Stimulated activated CD4-positive, alpha-beta T cell treated with anti-CD3 and anti-CD28 coated beads, Interleukin-2, amount 100 ng/mL, for 24 hours (primary cell): ENCODE results near the gene TAF10.

Experiments used
- DNase-seq, 2 donors: peaks; one replicate each; pipeline ENCODE4 v3.0.0-alpha.2; 2020

The TAF10 gene

DNA sequence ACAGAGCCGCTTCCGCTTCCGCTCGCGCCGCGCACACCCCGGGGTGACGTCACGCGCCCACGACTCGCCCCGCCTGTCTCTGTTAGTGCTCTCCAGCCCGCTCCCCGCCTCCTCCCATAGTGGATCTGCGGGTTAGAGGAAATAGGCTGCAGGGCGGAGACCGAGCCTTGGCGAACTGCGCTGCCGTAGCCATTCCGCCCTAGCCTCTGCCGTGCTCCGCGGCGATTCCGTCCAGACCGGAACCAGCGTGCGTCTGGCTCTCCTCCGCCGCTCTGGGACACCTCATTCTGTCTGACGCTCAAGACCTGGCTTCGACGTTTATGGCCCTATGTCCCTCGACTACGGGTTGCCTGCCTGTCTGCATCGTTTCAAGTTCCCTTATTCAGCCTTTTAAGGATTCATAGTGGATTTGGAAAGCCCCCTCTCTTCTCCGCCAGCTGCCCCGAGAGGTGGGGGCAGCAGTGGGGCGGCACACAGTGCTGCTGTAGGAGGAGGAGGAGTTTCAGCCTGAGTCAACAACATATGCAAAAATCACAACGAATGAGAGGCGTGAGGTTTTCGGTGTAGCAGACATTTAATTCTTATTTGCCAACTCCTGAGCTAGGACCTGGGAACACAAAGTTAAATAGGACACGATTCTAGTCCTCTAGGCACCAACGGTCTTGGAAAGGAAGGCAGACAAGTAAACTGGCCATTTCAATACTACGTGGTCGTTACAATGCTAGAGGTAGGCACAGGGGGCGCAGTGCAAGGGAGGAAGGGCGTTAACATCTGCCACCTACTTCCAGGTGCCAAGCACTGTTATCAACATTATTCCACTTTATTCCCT is at the start of gene TAF10:
Gene TAF10 (minus strand): TSS at position 4 of the 829 bp plus-strand sequence. CDS start 27 bp downstream, outside the sequence.
- peak; percentile 95 to 97 for DNase-seq

DNA sequence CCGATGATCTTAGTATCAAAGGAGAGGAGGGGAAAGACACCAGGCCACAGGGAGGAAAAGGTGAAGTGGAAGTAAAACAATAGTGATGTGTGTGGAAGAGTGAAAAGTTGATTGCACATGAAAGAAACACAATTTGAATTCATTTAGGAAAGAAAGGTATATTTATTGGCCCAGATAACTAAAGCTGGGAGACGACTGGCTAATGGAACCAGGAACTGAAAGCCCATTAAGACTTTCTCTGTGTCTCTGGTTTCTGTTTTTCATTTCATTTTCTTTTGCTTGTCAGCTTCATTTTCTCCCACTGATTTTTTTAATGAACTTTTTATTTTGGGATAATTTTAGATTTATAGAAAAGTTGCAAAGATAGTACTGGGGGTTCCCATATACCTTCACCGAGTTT is 48.7 kb upstream of the TAF10 start:
- DNase-seq, result no peak

DNA sequence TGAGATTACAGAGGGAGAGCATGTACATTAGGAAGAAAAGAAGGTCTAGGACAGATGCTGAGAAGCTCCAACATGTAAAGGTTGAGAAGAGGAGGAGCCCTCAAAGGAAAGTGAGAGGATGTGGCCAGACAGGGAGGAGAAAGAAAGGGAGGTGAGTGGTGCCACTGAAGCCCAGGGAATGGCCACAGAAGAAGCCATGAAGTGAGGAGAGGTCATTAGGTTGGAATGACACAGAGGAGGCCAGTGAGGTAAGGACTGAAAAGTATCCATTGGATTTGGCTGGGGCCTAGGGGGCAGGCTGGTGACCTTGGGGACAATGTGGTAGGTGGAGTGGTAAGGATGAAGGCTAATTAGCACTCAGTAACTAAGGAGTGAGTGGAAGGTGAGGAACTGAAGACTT is 46.6 kb upstream of the TAF10 start:
- DNase-seq, result no peak

DNA sequence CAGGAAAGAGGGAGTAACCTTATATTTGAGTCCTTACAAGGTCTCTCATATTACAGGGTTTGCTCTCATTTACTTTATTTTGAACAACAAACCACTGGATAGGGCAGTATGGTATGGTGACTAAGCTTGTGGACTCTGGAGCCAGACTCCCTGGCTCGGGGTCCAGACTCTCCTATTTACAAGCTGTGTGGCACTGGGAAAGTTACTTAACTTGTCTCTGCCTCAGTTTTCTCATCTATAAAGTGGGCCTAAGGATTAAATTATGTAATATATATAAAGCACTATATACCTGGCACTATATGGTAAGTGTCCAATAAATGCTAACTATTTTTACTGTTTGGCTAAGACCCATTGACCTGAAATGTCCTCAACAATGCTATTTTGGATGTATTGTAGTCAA is 45.3 kb upstream of the TAF10 start:
- no peak for DNase-seq

DNA sequence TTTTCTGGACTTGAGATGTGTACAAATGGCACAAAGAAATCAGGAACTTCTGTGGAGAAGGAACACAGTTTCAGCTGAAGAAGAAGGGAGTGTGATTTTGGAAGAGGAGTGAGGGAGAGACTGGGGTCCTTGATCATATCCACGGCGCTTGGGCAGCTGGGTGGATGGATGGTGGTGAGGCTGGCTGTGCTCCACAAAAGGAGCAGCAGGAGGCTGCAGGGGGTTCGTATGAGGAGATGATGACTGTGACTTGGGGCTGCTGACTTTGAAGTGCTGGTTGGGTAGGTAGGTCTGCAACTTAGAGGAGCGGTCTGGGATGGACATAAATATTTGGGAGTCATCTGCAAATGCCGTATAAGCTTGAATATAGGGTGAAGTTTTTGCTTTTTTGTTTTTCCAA is 44.9 kb upstream of the TAF10 start:
- DNase-seq, result no peak

DNA sequence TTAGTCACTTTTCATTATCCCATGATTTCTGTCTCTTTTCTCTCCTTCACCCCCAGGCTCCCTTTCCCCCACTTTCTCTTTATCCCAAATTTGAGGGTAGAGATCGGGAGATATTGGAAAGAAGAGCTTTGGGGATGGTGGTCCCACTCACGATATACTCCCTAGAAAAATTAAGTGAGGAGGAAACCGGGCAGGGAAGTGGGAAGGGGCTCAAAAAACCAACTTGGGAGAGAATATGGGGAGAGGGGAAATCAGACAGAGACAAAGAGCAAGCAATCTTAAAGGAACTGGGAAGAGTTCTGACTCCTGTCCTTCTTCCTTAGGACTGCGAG is 44.5 kb upstream of the TAF10 start:
- DNase-seq, result no peak

DNA sequence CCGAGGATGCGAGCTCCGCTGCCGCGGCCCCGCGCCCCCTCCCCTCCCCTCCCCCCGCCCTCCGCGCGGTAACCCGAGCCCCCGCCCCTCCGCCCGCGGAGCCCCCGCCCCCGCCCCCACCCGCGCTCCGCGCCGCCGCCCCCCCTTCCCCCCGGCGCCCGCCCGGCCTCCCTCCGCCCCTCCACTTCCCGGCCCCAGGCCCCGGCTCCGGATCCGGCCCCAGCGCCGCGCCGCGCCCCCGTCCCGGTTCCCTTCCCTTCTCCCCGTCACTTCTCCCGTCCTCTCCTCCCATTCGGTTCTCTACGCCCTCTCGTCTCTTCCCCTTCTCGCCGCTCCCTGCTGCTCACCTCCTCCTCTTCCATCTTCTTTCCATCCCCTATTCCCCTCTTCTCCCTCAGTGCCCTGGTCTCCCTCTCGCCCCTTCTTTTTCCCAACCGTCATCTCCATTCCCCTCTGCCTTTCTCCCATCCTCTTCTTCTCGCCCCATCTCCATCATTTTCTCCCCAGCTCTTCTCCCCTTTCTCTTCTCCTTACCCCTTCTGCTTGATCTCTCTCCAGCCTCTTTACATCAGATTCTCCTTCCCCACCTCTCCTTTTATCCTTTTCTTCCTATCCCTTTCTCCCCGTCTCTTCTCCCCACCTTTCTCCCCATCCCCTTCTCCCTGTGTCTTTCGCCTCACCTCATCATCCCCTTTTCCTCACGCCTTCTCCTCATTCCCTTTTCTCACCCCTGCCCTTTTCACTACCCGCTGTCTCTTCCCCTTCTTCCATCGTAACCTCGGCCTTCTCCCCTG is 44.0 kb upstream of the TAF10 start, which contains the start of gene DCHS1:
Gene DCHS1 (minus strand): TSS at position 20 of the 794 bp plus-strand sequence. CDS start 14,196 bp downstream, outside the sequence.
- no peak for DNase-seq

DNA sequence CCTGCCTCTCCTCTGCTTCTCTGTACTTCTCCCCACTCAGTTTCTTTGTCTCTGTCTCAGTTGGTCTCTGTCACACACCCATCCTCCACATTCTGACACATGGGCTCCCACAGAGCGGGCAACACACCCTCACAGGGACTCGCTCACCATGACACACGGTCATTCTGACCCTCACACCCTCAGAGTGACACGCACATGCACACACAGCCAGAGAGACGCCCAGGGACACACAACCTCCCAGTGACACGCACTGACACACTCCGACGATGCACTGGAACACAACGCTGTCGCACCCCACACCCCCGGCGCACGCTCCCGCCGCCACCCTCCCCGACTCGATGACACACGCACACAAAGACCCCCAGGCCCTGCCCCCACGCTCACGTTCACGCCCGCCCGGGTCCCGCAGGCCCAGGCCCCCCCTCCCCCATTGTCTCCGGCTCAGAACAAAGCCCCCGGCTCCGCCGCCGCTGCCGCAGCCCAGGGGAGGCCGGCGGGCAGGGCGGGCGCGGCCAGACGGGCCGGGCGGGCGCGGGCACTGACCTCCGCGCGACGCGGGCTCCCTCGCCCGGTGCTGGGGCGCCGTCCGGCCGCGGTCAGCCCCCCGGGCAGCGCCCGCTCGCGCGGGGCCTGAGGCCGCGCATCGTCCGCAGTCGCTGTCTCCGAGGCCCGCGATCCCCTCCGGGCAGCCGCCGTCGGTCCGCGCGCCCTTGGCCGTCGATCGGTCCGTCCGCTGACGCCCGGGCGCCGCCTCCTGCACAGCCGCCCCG is 43.2 kb upstream of the TAF10 start:
- peak; percentile 30 to 41 for DNase-seq

DNA sequence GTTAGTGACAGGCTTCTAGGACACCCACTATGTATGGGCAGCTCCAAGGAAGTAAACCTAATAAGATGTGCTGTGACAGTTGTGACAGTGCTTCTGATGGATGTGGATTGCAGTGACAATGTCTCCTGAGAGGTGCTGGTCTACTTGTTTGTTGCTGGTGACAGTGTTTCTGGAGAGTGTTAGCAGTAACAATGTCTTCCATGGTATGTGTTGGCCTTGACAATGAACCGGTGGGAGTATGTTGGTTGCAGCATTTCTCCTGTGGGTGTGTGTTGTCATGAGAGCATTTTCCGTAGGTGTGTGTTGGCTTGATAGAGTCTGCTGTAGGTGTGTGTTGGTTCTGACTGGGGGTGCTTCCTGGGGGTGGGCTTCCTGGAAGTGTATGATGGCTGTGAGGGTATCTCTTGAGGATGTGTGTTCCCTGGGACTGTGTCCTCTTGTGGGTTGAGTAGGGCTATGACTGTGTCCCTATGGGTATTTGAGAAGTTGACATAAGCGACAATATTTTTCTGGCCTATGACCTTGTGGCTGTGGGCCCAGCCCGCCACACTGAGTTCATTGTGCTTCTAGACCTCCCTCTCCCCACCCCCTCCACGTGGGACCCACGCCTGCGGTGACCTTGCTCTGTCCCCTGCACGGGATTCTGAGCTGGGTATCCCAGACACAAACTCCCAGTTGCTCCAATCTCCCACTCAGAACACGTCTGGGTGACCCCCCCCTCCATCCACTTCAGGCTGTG is 42.4 kb upstream of the TAF10 start:
- DNase-seq, result no peak

DNA sequence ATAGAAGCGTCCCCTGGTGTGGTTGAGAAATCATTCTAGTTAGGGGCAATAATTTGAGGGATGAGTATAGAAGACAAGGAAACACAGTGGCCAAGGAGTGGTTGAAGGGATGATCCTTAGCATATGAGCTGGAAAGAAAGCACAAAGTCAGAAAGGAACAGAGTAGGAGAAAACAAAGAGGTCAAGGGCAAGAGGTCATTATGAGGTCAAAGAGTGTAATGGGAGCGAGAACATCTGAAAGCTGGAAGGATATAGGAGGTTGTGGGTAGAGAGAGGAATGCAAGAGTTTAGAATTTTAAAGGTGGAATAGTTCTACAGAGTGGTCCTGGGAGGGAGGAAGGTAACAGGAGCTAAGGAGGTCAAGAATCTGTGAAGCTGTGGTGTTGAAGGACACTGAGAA is 41.6 kb upstream of the TAF10 start:
- DNase-seq, result no peak

DNA sequence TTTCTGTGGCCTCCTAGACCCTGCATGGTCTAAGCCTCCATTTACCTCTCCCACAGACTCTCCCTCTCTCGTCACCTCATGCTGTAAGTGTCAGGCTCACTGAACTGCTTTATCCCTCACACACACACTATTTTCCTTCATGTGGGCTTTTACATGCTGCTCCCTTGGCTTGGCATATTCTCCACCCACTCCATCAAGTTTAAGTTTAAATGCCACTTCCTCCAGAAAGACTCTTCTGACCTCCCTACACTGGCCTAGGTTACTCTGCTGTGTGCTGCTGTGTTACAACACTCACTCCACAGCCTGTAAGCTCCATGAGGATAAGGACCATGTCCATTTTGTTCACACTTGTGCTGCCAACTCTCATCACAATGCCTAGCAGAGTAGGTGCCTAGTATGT is 41.1 kb upstream of the TAF10 start:
- DNase-seq, result no peak

DNA sequence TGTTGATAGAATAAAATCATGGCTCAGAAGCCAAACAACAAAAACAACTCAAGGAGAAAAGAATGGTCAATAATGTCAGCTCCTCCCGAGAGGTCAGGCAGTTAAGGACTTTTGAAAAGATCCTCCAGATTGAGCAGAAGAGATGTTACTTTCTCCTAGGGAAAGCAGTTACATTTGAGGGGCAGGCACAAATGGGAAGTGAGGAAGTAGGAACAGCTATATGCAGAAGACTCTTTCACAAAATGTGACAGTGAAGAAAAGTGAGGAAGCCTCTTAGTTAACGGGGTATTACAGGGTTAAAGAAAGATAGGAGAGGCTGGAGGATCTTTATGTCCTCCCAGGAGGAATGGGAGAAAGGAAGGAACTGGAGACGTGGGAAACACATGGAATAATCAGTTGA is 40.2 kb upstream of the TAF10 start:
- DNase-seq, result no peak

DNA sequence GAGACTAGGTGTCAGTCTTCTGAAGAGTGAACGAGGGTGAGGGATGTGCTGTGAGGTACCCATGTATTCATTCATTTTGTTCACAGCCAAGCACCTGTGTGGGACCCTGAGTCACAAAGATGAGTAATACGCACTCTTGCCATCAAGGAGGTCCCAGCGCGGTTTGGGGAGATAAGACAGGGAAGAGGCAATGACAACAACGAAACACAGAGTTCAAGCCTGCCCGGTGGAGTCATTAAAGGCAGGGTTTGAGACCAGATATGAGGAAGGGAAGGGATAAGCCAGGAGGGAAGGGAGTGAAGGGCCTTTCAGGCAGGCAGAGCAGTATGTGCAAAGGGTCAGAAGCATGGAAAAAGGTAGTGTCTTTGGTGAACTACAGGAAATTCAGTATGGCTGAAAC is 39.0 kb upstream of the TAF10 start:
- peak in 1 of 2 donors; percentile 35 for DNase-seq

DNA sequence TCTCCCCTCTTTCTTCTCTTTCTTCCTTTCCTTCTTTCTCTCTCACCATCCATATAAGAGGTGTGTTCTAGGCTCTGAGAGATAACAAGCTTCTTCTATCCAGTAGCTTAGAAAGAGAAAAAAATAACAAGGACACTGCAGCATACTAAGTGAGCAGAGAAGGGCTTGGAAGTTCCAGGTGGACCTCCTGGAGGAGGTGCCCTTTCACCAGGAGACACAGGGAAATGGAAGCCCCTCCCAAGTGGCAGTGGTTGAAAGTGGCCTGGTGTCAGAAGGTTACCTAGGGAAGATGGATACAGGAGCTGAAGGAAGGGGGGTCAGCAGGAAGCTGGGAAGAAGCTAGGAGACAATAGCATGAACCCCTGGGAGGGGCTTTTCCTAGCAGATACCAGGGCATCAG is 38.1 kb upstream of the TAF10 start:
- no peak for DNase-seq

DNA sequence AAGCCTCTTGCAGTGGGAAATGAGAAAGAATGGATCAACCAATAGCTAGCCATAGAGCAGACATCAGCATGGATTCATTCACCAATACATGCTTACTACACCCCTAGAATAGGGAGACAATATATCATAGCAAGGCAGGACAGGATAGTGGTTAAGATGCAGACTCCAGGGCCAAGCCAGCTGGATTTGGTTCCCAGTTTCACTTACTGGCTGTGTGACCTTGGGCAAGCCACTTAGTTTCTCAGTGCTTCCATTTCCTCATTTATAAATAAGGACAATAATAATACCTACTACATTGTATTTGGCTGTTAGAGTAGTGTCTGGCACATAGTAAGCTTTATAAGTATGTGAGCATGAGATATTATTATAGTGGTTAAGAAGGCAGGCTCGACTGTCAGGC is 36.5 kb upstream of the TAF10 start:
- no peak for DNase-seq

DNA sequence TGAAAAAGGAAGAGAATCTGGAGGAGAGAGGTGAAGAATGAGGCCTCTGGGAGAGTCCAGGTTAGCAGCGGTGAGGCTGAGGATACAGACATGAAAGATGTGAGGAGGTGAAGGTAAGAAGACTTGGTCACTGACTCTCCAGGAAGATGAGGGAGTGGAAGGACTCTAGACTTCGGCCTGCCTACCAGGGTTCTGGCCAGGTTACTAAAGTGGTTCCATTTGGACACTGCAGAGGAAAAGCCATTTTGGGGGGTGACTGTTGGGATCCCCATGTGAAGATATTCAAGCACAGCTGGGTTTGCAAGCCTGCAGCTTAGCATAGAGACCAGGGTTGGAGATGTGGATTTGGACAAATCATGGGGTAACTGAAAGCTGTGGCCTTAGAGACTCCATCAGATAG is 35.8 kb upstream of the TAF10 start:
- no peak for DNase-seq

DNA sequence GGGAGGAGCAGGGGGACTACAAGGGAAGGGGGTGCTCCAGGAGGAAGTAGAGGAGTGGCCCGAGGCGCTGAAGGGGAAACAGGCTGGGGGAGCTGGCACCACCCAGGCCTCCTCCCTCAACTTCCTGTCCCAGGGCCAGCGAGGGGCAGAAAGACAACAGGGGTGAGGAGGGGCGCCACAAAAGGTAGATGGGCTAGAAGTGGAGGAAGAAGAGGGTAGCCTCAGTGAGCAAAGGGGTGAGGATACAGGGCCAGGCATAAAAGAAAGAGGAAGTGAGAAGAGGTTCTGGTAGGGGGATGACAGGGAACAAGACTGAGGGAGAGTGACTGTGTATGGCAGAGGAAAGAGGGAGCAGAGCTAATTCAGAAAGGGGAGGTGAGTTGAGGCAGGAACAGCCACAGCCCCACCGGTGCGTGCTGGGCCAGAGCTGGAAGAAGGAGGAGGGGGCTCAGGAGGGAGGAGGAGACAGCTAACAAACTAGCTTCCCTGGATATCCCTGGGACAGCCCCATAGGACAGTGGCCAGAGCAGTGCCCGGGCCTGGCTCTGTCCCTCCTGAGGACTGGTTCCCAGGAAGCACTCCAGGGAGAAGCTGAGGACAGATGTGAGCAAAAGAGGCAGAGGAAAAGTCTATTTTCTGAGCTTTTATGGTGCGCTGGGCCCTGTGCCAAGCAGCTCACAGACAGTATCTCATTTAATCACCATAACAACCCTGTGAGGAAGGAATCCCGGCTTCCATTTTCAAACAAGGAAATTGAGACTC is 35.1 kb upstream of the TAF10 start:
- peak; percentile 31 to 34 for DNase-seq

DNA sequence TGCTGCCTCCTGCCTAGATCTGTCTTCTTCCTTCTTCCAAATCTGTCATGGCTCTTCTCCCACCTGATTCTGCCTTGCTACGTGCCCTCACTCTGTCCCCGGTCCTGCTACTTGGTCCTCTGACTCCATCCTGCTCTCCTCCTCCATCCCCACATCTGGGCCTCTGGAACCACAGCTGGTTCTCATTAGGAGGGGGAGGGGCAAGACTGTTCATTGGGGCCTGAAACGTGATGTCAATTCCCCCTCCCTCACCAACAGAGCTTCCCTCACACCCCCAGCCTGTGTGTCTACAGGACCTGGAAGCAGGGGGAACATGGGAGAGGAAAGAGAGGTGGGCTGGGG is 34.5 kb upstream of the TAF10 start:
- DNase-seq, result no peak

DNA sequence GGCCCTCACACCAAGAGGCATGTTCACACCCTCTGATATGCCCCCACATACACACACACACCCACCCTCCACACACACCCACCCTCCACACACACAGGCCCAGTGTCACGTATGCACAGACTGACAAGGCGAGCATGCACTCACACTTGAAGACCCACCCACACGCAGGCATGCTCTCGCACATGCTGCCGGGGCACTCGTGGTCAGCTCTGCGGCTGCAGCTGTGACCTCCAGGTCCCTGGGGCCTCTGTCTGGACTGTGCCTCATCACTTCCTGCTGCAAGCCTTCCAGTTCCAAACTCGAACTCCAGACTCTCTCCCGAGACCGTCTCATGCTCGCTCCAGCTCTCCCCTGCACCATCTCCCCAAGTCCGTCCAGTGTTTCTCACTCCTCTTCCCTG is 34.1 kb upstream of the TAF10 start:
- no peak for DNase-seq

DNA sequence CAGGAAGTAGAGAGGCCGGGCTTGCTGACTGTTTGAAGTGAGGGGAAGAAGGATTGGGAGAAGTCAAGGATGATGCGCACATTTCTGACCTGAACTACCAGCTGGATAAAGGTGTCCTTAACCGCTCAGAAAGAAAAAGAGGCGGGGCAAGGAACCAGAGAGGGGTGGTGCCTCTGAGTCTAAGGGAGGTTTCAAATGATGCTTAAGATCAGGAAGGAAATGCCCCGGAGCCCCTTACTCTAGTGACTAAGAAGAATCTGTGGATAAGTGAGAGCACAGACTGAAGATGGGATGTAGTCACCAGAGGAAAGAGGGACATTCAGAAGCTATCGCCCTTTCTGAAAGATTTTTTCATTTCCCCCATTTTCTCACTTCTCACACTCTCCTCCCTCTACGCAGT is 30.9 kb upstream of the TAF10 start:
- no peak for DNase-seq

DNA sequence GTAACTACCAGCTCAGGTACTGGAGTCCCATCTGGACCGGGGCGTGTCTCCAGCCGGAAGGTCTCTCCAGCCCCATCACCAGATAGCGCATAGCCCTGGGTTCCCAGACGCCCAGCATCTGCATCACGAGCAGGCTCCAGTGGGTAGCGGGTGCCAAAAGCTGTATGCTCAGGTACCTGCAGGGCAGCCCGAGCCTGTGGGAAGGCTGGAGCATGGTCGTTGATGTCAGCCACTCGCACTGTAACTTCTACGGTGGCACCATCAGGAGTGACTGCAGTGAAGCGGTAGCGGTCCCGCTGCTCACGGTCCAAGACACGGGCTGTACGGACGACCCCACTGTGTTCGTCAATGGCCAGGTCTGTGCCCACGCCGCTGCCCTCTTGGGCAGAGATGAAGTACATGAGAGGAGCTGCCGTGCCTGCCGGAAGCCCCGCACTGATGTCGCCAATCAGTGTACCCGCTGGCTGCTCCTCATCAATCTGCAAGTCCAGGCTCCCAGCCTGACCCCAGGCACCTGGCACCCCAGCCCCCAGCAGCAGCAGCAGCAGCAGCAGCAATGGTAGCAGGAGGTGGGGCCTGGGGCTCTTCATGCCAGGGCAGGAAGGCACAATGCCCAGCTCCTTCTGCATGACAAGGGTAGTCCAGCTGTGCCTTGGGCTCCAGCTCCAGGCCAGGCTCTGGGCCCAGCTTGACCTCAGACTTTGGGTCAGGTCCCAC is 29.1 kb upstream of the TAF10 start:
- no peak for DNase-seq
